HG03520 (cell line): Measurements from ENCODE around the gene ITGA2B.
"Not testable (repeated sequence)": the region's sequence is repeated elsewhere in the genome, so short reads cannot be mapped to it uniquely, and the experiment has no call there.

ENCODE experiments used
- ATAC-seq: cut with Tn5 transposase; IDR thresholded peaks from one replicate; pipeline ENCODE4 v1.9.1; 2021; ENCODE audit warnings: mild to moderate bottlenecking, moderate library complexity; ENCODE audit not compliant: unreplicated experiment

The ITGA2B gene

DNA sequence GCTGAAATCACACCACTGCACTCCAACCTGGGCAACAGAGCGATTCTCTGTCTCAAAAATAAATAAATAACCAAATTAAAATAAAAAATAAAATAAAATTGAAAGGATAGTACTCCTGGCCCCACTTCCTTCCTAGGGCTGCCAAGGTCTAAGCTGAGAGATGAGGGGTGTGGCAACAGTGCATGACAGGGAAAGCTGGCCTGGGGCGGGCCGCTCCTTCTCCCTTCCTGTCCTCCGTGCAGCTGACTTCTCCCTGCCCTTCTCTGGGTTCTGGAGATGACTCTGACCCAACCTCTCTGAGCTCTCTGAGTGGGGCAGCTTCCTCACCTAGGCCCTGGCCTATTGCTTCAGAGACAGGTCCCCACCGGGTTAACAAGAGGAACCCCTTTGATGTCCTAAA is 56.1 kb downstream of the ITGA2B start:
- no peak for ATAC-seq

DNA sequence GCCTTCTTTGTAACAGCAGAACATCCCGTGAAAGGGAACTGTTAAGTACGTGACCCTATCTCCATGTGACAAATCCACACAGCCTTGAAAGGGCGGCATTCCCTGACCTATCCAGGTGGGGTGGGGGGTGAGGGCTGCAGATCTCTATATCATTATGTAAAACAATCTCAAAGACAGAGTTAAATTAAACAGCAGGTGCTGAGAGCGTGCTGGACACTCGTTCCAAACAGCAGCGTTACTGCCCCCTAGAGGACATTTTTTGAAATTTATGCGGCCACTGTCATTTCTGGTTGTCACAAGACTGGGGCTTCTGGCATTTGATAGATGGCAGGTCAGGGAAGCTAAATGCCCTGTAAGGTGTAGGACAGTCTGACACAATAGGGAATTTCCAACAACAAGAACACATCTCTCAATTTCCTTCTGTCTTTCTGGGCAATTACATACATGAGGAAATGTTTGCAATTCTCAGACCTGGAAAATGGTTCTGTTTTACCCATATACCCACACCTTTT is 58.1 kb downstream of the ITGA2B start:
- no peak for ATAC-seq

- ATAC-seq = not testable (repeated sequence)
These were observed 59.2 kb downstream of the ITGA2B start for GRCh38 chr17:44330263-44330662.

GRCh38 chr17:44329516-44329915 is 59.9 kb downstream of the ITGA2B start:
- not testable (repeated sequence) for ATAC-seq

DNA sequence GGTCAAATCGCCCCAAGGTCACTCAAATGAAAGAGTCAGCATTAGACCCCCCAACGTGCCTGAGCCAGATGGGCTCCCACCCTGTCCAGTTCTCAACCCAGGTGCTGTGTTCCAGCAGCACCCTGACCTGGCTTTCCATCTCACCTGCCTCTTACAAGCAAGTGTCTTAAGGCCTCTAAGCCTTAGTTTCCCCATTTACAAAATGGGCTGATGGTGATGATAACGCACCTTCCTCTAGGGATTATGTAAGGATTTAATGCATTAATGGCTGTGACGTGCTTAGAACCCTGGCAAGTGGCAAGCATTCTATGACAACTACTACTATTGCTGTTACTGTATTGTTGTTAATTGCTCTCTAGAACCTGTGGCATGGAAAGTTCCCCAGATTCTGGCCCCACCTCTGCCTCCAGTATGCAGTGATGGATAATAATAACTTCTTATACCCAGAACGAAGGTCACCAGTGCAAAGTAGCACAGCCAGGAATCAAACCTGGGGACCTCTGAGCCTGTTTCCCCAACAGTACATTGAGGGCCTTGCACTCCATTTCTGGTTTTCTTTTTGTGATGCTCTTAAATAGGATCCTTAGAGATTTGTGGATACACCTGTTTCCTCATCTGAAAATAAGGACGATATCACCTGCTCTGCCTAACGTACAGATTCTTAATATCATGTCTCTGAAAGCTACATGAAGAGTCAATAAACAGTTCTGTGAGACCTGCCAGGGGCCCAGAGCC is 61.6 kb downstream of the ITGA2B start:
- no peak for ATAC-seq

- ATAC-seq = peak; percentile 43
These were observed 62.5 kb downstream of the ITGA2B start for GRCh38 chr17:44326861-44327444.

DNA sequence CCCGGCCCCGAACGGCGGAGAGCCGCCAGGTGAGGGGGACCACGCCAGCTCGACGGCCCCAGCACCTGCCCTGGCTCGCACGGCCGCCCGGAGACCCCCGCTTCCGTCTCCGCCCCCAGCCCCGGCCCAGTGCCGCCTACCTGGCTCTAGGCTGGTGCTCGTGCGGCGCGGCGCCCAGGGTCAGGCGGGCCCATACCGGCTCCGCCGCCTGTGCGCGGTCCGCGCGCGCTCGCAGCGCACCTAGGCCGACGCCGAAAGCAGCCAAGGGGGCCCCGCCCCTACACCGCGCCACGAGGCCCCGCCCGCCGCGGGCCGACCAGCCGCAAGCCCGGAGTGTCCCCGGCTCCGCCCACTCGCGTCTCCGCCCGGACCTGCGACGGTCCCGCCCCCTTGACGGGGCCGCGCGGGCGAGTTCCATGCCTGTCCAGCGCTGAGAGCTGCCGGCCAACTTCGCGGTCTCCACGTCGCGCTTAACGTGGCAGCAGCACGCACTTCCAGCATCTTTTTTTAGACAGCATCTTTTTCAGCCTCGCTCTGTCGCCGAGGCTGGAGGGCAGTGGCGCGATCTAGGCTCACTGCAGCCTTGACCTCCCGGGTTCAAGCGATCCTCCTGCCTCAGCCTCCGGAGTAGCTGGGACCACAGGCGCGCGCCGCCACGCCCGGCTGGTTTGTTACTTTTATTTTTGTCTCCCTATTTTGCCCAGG is 64.7 kb downstream of the ITGA2B start, which contains the start of gene SLC25A39:
SLC25A39 (minus strand) TSS at position 253 of the 705 bp plus-strand sequence. CDS start 1,261 bp downstream, outside the sequence.
- ATAC-seq = peak; percentile 59

DNA sequence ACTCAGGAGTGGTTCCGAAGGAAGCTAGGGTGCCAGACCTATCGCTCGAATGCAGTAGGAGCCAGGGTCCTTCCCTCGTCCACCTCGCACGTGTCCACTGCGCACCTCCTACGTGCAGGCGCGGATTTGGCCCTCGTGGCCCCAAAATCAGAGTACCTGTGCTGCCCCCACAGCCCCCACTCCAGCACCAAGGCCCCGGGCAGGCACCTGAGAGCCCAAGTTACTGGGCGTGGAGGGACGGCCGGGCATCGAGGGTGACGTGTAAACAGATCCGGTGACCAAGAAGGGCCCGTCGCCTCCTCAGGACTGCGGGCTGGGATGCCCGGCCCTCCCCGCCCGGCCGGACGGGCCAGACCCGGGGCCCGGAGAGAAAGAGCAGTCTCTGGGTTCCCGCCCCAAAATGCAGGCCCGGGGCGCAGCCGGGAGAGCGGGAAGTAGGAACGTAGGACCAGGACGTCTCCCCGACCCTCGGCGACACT is 65.3 kb downstream of the ITGA2B start:
- no peak for ATAC-seq

- ATAC-seq = no peak
These were observed 65.9 kb downstream of the ITGA2B start for GRCh38 chr17:44323359-44324091.

GRCh38 chr17:44322236-44322895 is 67.1 kb downstream of the ITGA2B start:
- ATAC-seq = no peak
